HG02642 (cell line): ENCODE measurements around the gene TAS1R3.

ENCODE experiments used
- ATAC-seq: cut with Tn5 transposase; IDR thresholded peaks from one replicate; pipeline ENCODE4 v1.9.1; 2021; ENCODE audit warnings: mild to moderate bottlenecking; ENCODE audit not compliant: unreplicated experiment, poor library complexity

The TAS1R3 gene

DNA sequence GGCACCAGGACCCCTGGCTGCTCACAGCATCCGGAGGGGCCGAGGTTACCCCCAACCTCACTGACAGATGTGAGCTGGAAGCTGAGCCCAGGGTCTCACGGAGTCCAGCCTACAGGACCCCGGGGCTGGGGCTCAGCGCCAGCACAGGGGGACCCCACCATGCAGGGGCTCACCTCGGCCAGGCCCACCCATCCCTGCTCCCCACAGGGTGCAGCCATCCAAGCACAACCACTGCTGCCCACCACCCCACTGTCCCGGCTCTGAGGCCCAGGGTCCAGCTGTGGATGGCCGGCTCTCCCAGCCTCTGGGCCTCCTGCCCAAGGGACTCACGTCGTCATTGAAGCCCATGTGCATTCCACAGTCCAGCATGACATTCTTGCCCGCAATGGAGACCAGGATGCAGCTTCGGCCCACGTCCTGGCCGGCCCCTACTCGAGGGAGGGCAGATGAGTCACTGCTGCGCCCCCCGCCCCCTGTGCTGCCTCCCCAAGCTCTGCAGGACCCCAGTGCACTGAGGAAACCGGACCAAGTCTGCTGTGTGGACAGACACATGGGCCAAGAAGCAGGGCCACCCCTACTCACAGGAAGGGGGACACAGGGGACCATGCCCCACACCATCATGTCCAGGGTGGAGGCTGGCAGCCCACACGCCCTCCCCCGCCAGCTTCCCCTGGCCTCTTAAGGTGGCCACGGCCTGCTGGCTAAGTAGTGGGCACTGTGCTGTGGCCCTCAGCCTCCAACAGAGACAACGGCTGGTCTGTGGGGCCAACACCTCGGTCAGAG, 10.2 kb upstream of the TAS1R3 start:
- no peak for ATAC-seq

DNA sequence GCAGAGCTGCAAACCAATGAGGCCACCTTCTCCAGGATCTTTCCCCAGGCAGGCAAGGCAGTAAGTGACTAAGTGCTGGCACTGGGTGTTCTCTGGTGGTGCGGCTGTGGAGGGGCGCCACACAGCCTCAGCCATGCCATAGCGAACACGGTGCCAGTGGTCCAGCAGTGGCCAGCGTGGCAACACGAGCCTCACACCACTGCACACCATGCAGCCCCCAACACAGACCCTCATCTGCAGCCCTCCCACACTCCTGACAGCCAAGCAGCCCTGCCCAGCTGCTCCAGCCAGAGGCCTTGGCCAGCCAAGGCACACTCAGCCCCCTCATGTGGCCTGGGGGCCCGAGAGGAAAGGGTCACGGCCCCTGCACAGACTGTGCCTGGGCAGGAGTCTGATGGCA, 9.6 kb upstream of the TAS1R3 start:
- no peak for ATAC-seq

DNA sequence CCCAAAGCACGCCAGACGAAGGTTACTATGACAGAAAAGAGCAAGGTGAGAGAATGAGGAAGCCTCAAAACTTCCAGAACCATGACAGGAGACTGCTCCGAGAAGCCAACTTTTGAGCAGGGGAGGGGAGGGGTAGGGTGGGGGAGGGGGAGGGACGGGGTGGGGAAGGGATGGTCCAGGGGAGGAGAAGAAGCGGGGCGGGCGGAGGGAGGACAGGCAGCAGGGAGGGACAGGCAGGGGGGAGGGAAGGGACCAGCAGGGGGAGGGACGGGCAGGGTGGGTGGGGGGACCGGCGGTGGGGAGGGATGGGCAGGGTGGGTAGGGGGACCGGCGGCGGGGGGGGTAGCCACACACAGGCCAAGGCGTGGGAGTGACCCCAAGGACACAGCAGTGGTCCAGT, 8.7 kb upstream of the TAS1R3 start:
- no peak for ATAC-seq

DNA sequence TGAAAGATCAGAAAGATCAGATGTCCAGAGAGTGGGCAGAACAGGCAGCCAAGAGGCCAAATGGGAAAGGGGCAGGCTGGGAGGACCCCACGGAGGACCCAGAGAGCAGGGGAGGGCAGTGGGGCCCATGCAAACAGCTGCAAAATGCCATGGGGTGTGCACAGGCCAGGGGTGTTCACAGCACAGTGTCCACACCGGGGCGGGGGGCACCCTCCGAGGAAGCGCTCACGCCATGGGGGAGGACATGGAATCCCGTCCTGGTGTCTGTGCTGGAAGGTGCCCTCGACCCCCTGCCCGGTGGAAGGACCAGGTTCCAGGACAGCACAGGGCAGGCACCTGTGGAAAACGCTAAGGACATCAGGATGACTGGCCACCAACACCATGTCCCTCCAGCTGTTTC, 8.1 kb upstream of the TAS1R3 start:
- no peak for ATAC-seq

DNA sequence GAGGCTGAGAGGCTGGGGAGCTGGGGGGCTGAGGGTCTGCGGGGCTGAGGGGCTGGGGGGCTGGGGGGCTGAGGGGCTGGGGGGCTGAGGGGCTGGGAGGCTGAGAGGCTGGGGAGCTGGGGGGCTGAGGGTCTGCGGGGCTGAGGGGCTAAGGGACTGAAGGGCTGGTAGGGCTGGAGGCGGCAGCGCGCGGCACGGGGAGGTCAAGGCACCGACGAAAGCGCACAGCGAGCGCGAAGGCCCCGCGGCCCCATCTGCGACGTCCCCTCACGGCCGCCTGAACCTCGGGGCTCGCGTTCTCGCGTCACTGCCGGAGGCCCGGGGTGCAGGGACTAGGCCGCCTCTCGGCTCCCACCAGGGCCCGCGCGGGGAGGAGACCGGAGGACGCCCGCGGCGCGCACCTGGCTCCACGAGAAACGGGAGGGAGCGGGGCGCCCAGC, 7.0 kb upstream of the TAS1R3 start:
- peak; percentile 24 for ATAC-seq

DNA sequence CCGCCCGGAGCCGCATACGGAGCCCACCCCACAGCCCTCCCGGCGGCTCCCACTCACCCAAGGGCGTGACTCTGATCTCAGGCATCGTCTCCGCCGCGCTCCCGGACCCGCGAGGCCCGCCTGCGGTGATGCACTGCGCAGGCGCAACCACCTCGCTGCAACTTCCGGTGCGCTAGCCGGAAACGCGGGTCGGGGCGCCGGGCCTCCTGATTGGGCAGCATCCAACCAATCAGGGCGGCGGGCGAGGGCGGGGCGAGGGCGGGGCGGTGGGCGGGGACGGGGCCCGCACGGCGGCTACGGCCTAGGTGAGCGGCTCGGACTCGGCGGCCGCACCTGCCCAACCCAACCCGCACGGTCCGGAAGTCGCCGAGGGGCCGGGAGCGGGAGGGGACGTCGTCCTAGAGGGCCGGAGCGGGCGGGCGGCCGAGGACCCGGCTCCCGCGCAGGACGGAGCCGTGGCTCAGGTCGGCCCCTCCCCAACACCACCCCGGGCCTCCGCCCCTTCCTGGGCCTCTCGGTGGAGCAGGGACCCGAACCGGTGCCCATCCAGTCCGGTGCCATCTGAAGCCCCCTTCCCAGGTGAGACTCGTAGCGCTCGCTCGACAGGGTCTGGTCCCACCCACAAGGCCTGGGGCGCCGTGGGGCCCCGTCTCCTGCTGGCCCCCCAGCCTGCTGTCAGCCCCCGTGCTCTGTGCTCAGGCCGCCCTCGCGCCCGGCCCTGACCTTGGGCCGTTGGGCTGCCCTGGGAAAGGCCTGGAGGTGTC, 6.4 kb upstream of the TAS1R3 start, which contains the start of the genes CPTP and INTS11:
CPTP (plus strand) TSS at position 279 of the 764 bp plus-strand sequence. CDS start 2,109 bp downstream, outside the sequence.
INTS11 (minus strand) TSS at position 137 of the 764 bp plus-strand sequence; CDS start at position 85, 52 bp downstream.
- ATAC-seq: peak; percentile 75

DNA sequence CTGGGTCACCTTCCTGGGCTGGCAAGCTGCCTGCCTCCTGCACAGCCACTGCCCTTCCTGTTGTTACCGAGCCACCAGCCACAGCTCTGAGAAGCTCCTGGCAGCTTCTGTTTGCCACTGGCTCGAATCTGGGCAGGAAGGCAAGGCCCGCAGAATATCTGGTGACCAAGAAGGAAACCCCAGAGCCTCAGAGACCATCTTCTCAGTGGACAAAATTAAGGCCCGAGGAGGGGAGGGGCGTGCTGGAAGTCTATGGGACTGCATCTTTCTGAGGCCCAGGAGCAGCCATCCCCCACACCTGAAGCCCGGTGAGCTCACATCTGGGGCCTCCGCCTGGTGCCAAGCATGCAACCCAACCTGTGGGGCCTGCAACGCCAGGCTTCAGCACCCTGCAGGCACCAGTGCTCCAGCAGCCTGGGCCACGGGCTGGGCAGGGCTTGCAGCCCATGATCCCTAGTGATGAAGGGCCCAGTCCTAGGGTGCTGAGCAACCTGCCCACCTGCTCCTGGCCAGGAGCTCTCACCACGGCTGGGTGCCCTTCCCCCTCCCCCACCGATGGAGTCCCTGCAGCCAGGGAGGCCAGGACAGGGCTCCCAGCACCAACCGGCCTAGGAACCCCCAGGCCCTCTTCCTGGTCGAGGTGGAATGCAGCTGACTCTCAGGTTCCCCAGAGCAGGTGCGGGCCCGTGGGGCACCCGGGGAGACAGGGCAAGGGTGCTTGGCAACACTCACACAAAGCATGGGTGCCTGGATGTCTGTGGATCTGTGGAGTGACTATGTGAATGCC, 5.6 kb upstream of the TAS1R3 start:
- ATAC-seq: no peak

DNA sequence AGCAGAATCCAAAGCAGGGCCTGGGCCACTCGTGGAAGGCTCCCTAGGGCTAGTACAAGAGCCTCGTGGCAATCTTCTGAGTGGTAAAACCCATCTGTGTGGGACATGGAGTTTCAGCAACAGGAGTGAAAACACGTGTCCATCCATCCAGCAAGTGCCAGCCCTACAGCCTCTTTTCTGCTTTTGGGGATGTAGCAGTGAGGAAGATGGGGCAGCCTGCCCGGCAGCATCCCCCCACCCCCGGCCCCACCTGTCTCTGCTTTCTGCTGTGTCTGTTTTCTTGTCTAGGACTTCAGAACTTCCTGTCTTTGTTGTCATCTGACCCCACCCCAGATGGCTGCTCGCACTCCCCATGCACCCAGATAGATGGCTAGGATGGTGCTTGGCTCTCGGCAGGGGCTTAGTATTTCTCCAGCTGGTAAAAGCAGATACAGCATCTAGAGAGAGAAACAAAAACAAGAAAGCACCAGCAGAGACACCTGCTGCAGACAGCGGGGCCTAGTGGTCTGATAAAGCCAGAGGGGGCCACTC, 4.9 kb upstream of the TAS1R3 start:
- ATAC-seq: no peak

DNA sequence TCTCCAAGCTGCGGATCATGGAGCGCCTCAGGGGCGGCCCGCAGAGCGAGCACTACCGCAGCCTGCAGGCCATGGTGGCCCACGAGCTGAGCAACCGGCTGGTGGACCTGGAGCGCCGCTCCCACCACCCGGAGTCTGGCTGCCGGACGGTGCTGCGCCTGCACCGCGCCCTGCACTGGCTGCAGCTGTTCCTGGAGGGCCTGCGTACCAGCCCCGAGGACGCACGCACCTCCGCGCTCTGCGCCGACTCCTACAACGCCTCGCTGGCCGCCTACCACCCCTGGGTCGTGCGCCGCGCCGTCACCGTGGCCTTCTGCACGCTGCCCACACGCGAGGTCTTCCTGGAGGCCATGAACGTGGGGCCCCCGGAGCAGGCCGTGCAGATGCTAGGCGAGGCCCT, 3.8 kb upstream of the TAS1R3 start:
- no peak for ATAC-seq

DNA sequence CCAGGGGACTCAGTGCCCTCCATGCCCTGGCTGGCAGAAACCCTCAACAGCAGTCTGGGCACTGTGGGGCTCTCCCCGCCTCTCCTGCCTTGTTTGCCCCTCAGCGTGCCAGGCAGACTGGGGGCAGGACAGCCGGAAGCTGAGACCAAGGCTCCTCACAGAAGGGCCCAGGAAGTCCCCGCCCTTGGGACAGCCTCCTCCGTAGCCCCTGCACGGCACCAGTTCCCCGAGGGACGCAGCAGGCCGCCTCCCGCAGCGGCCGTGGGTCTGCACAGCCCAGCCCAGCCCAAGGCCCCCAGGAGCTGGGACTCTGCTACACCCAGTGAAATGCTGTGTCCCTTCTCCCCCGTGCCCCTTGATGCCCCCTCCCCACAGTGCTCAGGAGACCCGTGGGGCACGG, 2.8 kb upstream of the TAS1R3 start:
- no peak for ATAC-seq

DNA sequence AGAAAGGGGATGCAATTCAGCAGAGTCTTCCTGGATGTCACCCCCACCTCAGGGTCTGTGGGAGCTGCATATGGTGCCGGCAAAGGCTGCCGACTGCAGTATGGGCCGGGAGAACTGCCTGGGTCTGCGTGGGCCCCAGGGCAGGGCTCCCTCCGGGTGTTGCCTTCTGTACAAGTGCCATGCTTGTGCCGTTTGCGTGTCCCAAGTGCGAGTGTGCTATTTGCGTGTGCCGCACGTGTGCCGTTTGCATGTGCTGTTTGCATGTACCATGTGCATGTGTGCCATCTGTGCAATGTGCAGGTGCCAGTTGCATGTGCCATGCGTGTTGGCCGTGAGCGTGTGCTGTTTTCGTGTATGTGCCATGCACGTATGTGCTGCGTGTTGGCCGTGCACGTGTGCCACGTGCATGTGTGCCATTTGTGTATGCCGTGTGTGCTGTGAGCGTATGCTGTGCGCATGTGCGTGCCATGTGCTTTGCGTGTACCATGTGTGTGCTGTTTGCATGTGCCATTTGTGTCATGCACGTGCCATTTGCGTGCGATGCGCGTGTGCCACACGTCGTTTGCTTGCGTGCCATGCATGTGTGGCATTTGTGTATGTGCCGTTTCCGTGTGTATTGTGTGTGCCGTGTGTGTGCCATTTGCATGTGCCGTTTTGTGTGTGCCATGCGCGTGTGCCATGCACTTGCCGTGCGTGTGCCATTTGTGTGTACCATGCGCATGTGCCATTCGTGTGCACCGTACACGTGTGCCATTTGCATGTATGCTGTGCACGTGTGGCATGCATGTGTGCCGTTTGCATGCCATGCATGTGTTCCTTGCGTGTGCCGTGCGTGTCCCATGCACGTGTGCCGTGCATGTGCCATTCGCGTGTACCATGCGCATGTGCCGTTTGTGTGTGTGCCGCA, 1.5 kb upstream of the TAS1R3 start:
- no peak for ATAC-seq

DNA sequence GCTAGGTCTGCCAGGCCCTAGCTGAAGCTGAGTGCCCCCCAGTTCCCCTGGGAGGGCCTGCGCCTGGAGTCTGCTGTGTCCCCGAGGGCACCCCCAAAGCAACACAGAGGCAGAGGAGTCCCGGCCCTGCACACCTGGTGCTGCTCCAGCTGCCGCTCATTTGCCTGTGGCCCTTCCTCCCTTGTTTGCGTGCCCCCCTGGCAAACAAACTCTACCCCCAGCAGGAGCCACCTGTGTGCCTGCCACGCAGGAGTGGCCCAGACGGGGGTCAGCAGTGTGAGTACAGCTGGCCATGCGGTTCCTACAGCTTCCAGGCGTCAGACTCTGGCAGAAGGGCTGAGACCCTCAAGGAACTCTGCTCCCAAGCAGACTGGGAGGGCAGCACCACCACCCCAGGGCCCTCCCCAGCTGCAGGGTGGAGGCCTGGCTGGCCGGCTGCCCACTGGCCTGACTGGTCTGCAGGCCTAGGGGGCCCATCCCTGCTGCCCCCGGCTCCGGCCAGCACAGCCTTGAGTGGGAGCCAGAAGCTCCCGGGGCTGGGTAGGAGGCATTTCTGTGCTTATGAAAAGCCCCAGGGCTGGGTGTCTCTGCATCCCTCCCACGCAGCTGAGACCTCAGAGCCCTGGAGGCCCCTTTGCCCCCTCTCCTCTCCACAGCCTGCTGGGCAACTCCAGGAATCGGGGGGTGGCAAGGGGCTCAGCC, 563 bp upstream of the TAS1R3 start:
- no peak for ATAC-seq

DNA sequence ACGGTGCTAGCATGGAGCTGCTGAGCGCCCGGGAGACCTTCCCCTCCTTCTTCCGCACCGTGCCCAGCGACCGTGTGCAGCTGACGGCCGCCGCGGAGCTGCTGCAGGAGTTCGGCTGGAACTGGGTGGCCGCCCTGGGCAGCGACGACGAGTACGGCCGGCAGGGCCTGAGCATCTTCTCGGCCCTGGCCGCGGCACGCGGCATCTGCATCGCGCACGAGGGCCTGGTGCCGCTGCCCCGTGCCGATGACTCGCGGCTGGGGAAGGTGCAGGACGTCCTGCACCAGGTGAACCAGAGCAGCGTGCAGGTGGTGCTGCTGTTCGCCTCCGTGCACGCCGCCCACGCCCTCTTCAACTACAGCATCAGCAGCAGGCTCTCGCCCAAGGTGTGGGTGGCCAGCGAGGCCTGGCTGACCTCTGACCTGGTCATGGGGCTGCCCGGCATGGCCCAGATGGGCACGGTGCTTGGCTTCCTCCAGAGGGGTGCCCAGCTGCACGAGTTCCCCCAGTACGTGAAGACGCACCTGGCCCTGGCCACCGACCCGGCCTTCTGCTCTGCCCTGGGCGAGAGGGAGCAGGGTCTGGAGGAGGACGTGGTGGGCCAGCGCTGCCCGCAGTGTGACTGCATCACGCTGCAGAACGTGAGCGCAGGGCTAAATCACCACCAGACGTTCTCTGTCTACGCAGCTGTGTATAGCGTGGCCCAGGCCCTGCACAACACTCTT, 1.1 kb downstream of the TAS1R3 start:
- ATAC-seq: no peak

DNA sequence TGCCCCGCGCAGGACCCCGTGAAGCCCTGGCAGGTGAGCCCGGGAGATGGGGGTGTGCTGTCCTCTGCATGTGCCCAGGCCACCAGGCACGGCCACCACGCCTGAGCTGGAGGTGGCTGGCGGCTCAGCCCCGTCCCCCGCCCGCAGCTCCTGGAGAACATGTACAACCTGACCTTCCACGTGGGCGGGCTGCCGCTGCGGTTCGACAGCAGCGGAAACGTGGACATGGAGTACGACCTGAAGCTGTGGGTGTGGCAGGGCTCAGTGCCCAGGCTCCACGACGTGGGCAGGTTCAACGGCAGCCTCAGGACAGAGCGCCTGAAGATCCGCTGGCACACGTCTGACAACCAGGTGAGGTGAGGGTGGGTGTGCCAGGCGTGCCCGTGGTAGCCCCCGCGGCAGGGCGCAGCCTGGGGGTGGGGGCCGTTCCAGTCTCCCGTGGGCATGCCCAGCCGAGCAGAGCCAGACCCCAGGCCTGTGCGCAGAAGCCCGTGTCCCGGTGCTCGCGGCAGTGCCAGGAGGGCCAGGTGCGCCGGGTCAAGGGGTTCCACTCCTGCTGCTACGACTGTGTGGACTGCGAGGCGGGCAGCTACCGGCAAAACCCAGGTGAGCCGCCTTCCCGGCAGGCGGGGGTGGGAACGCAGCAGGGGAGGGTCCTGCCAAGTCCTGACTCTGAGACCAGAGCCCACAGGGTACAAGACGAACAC, 1.8 kb downstream of the TAS1R3 start:
- ATAC-seq: no peak

DNA sequence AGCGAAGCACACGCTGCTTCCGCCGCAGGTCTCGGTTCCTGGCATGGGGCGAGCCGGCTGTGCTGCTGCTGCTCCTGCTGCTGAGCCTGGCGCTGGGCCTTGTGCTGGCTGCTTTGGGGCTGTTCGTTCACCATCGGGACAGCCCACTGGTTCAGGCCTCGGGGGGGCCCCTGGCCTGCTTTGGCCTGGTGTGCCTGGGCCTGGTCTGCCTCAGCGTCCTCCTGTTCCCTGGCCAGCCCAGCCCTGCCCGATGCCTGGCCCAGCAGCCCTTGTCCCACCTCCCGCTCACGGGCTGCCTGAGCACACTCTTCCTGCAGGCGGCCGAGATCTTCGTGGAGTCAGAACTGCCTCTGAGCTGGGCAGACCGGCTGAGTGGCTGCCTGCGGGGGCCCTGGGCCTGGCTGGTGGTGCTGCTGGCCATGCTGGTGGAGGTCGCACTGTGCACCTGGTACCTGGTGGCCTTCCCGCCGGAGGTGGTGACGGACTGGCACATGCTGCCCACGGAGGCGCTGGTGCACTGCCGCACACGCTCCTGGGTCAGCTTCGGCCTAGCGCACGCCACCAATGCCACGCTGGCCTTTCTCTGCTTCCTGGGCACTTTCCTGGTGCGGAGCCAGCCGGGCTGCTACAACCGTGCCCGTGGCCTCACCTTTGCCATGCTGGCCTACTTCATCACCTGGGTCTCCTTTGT, 2.6 kb downstream of the TAS1R3 start:
- ATAC-seq: no peak

DNA sequence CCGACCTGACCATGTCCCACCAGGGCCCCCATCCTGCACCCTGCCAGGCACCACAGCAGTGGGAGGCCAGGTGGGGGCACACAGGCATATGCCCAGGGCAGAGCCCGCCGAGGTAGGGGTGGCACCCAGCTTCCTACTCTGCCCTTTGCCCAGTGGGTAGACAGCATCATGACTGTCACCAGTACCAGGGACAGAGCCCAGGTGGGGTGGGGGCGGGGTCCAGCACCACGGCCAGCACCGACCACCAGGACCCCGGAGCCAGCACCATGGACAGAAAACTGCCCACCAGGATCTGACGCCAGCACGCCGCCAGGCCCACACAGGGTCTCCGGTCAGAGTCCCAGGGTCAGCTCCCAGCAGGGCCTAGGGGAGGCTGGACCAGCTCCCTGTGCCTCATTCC, 3.8 kb downstream of the TAS1R3 start:
- ATAC-seq: no peak

DNA sequence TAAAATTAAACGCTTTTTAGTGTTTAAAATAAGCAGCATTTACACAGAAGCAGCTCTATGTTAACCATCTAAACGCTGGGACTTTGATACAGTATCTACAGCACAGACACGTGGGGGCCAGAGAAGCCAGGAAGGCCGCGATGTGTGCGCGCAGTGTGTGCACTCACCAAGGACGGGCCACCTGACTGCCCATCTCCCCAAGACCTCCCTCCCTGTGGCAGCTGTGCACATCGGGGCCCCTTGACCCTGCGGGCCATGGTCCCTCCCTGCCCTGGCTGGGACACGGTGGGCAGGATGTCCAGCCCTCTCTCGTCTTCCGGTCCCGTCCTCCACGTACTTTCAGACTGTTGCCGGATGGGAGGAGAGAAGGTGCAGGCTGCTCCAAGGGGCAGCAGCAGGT, 4.2 kb downstream of the TAS1R3 start:
- ATAC-seq: no peak
